ENCODE data around the gene CDC20B.

DNA sequence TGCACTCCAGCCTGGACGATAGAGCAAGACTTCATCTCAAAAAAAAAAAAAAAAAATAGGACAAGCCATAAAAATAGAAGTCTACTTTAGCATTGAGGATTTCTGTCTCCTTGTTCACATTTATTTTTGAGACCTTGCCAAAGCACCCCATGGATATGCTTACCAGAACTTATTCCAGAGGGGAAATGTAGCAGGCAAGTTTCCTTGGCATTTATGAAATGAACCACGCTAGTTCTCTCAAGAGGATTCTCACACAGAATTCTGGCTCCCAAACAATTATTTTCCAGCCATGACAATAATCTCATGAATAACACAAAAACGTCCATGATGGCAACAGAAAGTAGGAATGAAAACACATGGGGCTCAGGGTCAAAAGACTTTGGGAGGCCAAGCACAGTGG, 36.5 kb downstream of the CDC20B start:
- TF ChIP-seq, protein P1, sequence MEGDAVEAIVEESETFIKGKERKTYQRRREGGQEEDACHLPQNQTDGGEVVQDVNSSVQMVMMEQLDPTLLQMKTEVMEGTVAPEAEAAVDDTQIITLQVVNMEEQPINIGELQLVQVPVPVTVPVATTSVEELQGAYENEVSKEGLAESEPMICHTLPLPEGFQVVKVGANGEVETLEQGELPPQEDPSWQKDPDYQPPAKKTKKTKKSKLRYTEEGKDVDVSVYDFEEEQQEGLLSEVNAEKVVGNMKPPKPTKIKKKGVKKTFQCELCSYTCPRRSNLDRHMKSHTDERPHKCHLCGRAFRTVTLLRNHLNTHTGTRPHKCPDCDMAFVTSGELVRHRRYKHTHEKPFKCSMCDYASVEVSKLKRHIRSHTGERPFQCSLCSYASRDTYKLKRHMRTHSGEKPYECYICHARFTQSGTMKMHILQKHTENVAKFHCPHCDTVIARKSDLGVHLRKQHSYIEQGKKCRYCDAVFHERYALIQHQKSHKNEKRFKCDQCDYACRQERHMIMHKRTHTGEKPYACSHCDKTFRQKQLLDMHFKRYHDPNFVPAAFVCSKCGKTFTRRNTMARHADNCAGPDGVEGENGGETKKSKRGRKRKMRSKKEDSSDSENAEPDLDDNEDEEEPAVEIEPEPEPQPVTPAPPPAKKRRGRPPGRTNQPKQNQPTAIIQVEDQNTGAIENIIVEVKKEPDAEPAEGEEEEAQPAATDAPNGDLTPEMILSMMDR (IDR thresholded peaks at IDR 0.05) = no peak
- no peak for TF ChIP-seq POLR2A (IDR thresholded peaks at IDR 0.05)
